ENCODE measurements around the gene KIAA1958.

- TF ChIP-seq, protein P1, sequence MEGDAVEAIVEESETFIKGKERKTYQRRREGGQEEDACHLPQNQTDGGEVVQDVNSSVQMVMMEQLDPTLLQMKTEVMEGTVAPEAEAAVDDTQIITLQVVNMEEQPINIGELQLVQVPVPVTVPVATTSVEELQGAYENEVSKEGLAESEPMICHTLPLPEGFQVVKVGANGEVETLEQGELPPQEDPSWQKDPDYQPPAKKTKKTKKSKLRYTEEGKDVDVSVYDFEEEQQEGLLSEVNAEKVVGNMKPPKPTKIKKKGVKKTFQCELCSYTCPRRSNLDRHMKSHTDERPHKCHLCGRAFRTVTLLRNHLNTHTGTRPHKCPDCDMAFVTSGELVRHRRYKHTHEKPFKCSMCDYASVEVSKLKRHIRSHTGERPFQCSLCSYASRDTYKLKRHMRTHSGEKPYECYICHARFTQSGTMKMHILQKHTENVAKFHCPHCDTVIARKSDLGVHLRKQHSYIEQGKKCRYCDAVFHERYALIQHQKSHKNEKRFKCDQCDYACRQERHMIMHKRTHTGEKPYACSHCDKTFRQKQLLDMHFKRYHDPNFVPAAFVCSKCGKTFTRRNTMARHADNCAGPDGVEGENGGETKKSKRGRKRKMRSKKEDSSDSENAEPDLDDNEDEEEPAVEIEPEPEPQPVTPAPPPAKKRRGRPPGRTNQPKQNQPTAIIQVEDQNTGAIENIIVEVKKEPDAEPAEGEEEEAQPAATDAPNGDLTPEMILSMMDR (IDR thresholded peaks at IDR 0.05) = no peak
- TF ChIP-seq POLR2A (IDR thresholded peaks at IDR 0.05) = no peak
Observed at GRCh38 chr9:112446526-112446925, 40.1 kb upstream of the KIAA1958 start.

Measured in Peyer's patch (tissue), 4 donors.